GM18526 (cell line): ENCODE data around the gene ARSJ.

ENCODE experiments used
- POLR2A ChIP-seq: IDR thresholded peaks from 3 replicates; pipeline ENCODE4 v1.6.1; 2011; ENCODE audit not compliant: insufficient read length; ENCODE audit errors: extremely low read depth

Gene ARSJ

GRCh38 chr4:113979148-113979904 lies at the start of gene ARSJ:
Gene ARSJ, minus strand, starts transcription at chr4:113979647. Its CDS starts 813 bp downstream, at chr4:113978834.
- no peak for TF ChIP-seq POLR2A

DNA sequence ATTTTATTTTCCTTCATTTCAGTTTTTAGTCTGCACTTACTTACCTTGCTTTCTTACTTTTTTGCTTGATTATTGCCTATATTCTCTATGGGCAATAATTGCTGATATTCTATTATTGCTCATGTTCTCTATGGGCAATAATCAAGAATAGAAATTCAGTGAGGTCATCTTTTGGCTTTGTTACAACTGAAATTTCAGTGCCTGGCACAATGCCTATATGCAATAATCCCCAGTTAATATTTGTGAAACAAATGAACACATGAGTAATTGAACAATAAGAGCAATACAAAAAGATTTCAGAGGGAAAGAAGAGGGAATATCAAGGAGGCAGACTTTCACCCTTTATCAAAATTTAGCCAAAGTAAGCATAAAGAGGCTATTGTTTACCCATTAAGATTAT lies 48.6 kb upstream of the ARSJ start:
- no peak for TF ChIP-seq POLR2A

DNA sequence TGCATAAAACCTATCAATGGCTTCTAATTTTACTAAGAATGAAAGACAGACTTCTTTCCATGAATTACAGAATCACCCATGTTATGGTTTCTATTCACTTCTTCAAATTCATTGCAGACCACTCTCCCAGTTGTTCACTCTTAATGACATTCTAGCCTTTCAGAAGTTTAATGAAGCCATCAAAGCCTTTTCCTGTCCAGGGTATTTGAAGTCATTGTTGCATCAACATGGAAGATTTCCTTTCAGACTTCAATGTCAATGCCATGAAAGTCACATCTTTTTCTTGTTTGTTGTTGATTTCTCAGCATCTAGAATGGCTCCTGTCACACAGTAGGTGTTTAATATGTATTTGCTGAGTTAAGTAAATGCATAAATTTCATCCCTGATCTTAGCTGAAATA lies 48.1 kb upstream of the ARSJ start:
- no peak for TF ChIP-seq POLR2A

DNA sequence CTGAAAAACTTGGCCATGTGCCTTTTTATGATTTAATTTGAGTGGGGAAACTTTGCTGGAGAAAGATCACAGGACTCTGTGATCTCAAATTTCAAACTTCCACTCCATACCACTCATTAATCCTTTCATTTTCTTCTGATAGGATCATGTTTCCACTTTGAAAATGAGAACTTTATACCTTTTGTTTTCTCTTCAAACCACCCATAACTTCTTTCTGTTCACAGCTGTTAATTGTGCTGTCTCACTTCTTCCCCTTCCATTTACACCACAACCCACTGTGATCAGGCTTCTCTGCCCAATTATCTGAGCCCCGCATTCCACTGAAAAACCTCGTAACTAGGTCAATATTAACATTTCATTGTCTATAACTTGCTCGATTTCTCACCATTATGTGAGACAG lies 47.0 kb upstream of the ARSJ start:
- no peak for TF ChIP-seq POLR2A

GRCh38 chr4:114025176-114025777 lies 45.8 kb upstream of the ARSJ start:
- TF ChIP-seq POLR2A, result no peak

DNA sequence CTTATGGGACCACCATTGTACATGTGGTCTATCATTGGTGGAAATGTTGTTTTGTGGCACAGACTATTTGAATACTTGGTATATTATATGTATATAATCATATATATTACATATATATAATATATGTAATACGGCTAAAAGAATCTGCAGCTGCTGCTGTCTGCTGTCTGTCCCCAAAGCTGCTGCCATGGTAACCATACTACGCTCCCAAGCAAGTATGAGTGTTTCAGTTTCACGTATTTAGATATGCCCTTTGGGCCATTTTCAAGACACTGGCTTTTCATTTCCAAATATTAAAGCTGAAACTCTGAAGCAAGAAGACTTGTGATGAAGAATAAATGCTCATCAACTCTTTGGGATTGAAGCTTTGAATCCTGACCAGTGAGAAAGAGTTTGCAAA lies 42.0 kb upstream of the ARSJ start:
- no peak for TF ChIP-seq POLR2A

GRCh38 chr4:114019969-114020358 lies 40.5 kb upstream of the ARSJ start:
- no peak for TF ChIP-seq POLR2A

DNA sequence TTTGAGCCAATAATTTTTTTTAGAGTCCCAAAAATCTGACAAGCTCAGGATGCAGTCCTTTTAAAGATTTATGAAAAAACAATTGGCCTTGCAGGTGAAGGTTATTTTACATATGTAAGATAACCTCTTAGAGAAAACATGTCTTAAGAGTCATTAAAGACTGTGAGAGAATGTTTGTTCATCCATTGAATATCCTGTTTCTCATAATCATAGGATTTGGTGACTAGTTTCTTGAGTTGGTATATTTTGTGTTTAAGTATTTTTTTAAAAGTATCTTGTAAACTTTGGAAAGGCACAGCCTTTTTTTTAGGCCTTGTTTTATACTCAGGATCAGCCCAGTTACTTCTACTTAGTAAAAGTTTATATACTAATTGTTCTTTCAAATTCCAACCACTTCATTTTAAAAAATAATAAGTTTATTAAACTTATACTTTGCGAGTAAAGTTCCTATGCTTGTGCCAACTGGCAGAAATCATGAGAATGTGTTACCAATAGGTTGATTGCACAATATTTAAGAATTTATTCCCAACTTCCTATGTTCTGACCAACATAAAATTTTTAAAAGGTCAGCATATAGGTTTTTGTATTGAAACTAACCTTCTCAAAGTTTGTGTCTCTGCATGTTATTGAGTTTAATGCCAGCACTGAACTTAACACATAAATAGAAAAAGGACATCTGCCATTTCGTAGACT lies 40.0 kb upstream of the ARSJ start:
- TF ChIP-seq POLR2A, result no peak

DNA sequence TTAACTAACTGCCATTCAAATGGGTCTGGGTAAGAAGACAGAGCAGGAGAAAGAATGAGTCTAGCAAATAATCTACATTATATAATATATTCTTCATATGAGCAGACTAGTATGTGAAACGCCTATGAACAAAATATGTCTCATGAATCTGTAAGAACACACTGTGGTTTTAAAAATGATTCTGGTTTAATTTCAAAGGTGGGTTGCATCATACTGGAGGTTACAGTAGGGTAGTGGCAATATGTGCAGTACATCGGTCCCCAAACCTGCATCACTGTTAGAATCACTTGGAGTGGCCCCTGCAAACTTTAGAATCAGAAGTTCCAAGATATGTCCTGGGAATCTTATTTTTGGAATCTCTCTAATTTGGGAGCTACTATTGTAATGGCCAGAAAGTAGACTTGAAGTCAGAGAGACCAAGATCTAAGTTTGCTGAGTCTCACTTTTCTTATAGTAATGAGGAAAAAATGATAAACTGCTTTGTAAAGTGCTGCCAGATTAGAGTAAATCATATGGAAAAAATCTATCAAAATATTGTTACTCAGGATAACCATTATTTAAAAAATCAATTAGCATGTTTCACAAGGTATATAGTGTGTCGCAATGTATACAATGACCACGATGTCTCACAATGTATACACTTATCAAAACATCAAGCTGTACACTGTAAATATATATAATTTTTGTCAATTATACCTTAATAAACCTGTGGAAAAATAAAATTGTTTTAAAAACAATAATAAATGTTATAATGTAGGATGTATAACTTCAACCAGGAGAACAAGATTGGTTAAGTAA lies 37.9 kb upstream of the ARSJ start:
- no peak for TF ChIP-seq POLR2A

DNA sequence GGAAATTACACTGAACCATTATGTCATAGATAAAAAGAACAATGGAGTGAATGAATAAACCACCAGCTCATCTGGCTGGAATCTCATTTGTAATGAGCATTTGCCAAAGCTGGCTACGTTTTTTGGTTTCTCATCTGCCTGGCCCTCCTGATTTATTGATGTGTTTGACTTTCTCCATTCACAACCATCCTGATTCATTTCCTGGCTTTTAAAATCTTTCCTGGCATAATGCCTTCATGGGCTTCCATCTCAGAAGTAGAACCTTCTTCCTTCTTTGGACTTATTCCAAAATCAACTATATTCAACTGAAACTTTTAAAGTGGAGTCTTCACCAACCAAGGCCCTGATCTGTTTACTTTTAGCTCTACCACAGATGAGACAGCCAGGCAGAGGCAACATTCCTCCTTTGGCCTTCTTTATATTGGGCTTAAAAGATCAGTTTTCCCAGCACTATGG lies 36.0 kb upstream of the ARSJ start:
- TF ChIP-seq POLR2A, result no peak

DNA sequence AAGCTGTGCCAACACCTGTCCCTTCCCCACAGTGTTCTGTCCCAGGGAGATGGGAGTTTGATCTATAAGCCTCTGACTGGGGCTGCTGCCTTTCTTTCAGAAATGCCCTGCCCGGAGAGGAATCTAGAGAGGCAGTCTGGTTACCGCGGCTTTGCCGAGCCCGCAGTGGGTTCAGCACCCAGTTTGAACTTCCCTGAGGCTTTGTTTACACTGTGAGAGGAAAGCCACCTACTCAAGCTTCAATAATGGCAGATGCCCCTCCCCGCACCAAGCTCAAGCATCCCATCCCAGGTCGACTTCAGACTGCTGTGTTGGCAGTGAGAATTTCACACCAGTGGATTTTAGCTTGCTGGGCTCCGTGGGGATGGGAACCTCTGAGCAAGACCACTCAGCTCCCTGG lies 33.3 kb upstream of the ARSJ start:
- no peak for TF ChIP-seq POLR2A

GRCh38 chr4:114005569-114006442 lies 26.4 kb upstream of the ARSJ start:
- TF ChIP-seq POLR2A, result no peak

- TF ChIP-seq POLR2A, result no peak
These were observed 19.1 kb upstream of the ARSJ start for GRCh38 chr4:113998531-113998930.

- no peak for TF ChIP-seq POLR2A
These were observed 18.6 kb upstream of the ARSJ start for GRCh38 chr4:113998079-113998478.
